Fibroblast of the aortic adventitia (primary cell): ENCODE results near the gene KANK4. TPM values are rescaled to one million over a fixed set of nuclear protein-coding genes. Genes with fewer than 3 reads are reported as not detected.

Source experiments
- DNase-seq: peaks from one replicate; pipeline ENCODE4 v3.0.0-alpha.2; 2010; ENCODE audit warnings: low read depth
- H3K4me3 ChIP-seq: 2 replicates; pipeline ENCODE4 v1.5.1; 2011; ENCODE audit warnings: low read depth, mild to moderate bottlenecking, control low read depth, low read length, moderate library complexity
- total RNA-seq: library from RNA; depleted of rRNA; stranded (reverse); fragments of >200 nt; gene quantifications from 2 replicates; pipeline ENCODE4 v1.2.3, GENCODE V29; 2012; ENCODE audit warnings: low replicate concordance
- TF ChIP-seq, protein P1 (sequence below): IDR thresholded peaks from 2 replicates; pipeline ENCODE4 v1.5.1; 2011; ENCODE audit warnings: mild to moderate bottlenecking, low read length, control low read depth, inconsistent platforms; ENCODE audit not compliant: insufficient read depth

KANK4 gene
- 0.09 and 0.16 TPM in 2 replicates for total RNA-seq

DNA sequence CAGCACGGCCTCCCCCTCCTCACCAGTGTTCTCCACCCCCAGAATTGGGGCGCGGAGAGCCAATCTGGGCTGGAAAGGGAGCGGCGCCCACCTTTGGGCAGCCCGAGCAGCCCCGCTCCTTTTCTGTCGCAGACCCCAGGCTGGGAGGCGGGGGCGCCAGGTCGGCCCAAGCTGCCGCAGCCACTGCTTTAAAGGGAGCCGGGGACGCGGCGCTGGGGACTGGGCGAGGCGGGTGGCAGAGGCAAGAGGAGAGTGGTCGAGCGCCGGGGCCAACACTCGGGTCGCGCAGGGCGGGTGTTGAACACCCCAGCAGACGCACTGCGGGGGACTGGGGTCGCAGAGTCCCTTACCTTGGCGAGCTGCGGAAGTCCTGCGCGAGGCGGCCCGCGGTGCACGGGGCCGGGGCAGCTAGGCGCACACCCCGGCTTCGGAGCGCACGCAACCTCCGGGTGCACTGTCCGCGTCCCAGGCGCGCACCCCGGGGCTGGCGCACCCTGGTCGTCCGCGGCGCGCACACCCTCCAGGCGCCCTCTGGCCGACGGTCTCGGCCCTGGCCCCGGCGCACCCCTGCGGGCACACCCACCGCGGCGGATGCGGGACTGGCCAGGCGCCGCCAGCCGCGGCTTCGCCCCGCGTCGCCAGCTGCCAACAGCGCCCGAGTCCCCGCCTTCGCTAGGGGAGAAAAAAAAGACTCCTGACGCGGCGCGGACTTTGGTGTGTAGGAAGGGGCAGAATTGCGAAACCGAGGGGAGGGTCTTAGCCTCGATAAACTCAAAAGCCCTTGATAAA is at the start of gene KANK4:
KANK4 (minus strand) TSS at position 679 of the 789 bp plus-strand sequence. CDS start 37,870 bp downstream, outside the sequence.
- TF ChIP-seq, protein P1, sequence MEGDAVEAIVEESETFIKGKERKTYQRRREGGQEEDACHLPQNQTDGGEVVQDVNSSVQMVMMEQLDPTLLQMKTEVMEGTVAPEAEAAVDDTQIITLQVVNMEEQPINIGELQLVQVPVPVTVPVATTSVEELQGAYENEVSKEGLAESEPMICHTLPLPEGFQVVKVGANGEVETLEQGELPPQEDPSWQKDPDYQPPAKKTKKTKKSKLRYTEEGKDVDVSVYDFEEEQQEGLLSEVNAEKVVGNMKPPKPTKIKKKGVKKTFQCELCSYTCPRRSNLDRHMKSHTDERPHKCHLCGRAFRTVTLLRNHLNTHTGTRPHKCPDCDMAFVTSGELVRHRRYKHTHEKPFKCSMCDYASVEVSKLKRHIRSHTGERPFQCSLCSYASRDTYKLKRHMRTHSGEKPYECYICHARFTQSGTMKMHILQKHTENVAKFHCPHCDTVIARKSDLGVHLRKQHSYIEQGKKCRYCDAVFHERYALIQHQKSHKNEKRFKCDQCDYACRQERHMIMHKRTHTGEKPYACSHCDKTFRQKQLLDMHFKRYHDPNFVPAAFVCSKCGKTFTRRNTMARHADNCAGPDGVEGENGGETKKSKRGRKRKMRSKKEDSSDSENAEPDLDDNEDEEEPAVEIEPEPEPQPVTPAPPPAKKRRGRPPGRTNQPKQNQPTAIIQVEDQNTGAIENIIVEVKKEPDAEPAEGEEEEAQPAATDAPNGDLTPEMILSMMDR: no peak
- DNase-seq: no peak
- peak within 1 kb of the TSS; percentile 41 for H3K4me3 ChIP-seq

DNA sequence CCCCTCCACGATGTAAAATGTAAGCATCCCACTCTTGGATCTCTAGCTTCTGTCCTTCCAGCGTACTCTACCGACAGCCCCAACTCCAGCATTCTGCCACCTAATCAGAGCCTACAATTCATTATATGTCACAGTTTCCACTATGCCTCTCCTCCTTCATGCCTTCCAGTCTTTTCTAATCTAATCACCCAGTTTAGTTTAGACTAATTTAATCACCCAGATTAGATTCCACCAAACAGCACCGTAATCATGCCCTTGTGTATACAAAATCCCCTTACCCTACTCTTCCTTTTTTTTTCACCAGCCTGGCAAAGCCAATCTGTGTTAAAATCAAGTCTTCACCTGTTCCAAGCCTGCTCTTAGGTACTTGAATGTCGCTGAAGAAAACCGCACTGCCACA is 49.8 kb upstream of the KANK4 start:
- H3K4me3 ChIP-seq: no peak overlapping the region
- no peak for DNase-seq
- TF ChIP-seq, protein P1: no peak

DNA sequence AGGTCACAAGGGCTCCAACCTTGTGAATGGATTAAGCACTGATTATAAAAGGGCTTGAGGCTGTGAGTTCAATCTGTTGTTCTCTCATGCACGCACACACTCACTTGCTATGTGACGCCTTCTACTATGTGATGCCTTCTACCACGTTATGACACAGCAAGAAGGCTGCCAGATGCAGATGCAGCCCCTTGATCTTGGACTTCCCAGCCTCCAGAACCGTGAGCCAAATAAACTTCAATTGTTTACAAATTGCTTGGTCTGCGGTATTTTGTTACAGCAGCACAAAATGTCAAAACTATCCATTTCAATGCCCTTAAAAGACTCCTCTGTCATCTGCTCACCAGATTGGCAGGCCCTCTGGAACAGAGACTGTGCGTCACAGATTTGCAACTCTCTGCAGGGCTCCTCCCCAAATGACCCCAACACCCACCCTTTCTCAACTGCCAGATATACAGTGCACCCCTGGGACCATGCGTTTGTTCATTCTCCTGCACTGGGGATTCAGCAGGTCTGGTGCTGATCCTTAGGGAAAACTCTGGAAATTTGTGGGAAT is 47.8 kb upstream of the KANK4 start:
- no peak overlapping the region for H3K4me3 ChIP-seq
- no peak for DNase-seq
- TF ChIP-seq, protein P1: no peak

DNA sequence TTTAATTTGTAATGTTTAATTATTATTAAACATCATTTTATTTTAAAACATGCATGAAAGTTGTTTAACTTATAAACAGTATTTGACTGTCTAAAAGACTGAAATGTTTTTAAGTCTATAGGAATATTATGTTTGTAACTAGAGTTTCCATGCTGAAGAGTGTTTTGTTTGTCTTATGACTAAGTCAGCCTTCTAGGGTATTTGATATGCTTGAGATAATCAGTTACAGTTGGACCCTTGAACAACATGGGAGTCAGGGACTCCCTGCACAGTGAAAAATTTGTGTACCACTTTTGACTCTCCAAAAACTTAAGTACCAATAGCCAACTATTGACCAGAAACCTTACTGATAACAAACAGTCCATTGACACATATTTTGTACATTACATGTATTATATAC is 45.5 kb upstream of the KANK4 start:
- H3K4me3 ChIP-seq: no peak overlapping the region
- TF ChIP-seq, protein P1: no peak
- DNase-seq: no peak

DNA sequence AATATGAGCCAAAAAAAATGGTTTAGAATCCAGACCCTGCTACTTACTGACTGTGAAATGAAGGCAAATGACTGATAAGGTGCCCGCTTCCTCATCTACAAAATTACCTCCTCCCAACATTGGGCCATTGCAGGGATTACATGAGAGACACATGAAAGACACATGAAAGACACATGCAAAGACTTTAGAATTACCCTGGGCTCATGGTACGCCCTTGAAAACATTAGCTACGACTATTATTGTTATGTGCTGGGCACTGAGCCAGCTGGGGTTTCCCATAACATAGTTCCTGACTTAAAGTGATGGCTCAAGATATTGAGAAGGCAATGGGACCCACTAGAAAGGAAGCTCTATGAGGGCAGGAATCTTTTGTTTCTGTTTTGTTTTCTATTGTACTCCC is 43.7 kb upstream of the KANK4 start:
- no peak for DNase-seq
- TF ChIP-seq, protein P1: no peak
- no peak overlapping the region for H3K4me3 ChIP-seq

DNA sequence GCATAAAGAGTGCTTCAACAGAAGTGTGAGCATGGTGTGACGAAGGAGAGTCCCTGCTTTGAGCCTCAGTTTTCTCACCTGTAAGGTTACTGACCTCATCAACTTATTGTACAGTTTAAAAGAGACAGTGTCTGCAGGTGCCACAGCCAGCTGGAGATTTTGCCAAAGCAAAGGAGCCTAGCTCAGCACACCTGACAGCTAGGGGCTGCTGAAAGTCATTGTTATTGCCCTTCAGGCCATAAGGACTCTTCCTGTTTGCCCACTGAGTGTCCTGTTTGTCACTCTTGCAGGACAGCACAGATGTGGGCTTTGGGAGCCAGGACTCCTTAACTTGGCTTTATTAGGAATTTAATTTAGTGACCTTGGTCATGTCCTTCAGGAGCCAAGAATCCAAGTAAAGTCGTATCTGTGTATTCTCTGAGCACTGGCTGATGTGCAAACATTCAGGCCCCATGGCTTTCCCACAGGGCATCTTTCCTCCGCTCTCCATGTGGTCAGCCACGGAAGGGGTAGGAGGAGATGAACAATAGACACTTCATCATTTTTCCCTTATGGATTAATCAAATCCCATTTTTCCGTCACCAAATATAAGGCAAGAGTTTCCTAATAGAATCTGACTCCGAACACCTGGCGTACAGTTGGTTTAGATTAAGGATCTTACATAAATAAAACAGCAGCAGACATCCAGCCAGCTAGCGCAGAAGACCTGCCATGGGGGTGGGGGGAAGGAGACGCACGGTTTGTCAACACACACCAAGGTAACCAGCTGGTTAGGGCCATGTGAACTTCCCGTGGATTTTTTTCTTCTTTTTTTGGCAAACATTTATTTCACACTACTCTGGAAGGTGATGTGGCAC is 43.1 kb upstream of the KANK4 start:
- DNase-seq: no peak
- no peak overlapping the region for H3K4me3 ChIP-seq
- TF ChIP-seq, protein P1: no peak
